ENCODE data around the gene ASS1. TPM values are rescaled to one million over a fixed set of nuclear protein-coding genes. Genes with fewer than 3 reads are reported as not detected.

The ASS1 gene
- polyA plus RNA-seq, 2 of the 4 experiments (the other 2 are of a cell fraction) = 11.3 to 32.5 TPM

DNA sequence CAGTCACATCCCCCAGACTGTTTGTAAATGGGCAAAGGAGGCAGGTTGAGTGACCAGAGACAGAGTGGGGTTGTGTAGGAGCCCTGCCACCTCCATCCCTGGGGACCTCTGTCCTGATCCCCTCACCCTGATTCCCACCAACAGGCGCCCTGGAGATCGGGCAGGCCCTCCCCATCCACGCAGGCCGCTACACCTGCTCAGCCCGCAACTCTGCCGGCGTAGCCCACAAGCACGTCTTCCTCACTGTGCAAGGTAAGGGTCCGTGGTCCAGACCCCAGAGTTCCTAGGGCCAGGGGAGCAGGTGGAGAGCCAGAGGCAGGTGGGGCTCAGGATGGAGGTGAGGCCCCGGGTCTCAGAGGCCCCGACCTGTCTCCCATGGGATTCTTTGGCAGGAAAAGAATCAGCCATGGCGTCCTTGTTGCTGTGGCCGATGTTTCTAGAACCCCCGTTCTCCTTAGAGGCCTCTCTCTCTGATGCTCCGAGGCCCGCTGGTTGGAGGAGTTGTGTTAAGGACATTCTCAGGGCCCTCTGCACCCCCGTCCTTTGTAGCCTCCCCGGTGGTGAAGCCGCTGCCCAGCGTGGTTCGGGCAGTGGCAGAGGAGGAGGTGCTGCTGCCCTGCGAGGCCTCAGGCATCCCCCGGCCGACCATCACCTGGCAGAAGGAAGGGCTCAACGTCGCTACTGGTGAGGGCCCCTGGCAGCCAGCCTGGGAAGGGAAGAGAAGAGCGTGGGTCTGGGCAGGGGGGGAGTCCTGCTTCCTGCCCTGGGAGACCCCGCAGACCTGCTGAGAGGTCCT lies 41.9 kb upstream of the ASS1 start (continued):
- TF ChIP-seq SREBF2 (IDR thresholded peaks at IDR 0.05) = no peak

- H3K27ac ChIP-seq = no peak overlapping the region
- DNase-seq (ENCODE audit: low read depth in 1 of 2, low spot score in 1 of 2) (no peak), ATAC-seq (no peak), FAIRE-seq (no peak)
- no peaks in the 10 kb centered on the region for H3K9me3 ChIP-seq
- H3K4me1 ChIP-seq = no peaks in the 10 kb centered on the region
- TF ChIP-seq, protein P1, sequence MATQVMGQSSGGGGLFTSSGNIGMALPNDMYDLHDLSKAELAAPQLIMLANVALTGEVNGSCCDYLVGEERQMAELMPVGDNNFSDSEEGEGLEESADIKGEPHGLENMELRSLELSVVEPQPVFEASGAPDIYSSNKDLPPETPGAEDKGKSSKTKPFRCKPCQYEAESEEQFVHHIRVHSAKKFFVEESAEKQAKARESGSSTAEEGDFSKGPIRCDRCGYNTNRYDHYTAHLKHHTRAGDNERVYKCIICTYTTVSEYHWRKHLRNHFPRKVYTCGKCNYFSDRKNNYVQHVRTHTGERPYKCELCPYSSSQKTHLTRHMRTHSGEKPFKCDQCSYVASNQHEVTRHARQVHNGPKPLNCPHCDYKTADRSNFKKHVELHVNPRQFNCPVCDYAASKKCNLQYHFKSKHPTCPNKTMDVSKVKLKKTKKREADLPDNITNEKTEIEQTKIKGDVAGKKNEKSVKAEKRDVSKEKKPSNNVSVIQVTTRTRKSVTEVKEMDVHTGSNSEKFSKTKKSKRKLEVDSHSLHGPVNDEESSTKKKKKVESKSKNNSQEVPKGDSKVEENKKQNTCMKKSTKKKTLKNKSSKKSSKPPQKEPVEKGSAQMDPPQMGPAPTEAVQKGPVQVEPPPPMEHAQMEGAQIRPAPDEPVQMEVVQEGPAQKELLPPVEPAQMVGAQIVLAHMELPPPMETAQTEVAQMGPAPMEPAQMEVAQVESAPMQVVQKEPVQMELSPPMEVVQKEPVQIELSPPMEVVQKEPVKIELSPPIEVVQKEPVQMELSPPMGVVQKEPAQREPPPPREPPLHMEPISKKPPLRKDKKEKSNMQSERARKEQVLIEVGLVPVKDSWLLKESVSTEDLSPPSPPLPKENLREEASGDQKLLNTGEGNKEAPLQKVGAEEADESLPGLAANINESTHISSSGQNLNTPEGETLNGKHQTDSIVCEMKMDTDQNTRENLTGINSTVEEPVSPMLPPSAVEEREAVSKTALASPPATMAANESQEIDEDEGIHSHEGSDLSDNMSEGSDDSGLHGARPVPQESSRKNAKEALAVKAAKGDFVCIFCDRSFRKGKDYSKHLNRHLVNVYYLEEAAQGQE (IDR thresholded peaks at IDR 0.05) = no peak
- TF ChIP-seq, protein P2, sequence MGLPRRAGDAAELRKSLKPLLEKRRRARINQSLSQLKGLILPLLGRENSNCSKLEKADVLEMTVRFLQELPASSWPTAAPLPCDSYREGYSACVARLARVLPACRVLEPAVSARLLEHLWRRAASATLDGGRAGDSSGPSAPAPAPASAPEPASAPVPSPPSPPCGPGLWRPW (IDR thresholded peaks at IDR 0.05) = no peak
- TF ChIP-seq GATA3 (IDR thresholded peaks at IDR 0.05; ENCODE audit: borderline replicate concordance) = no peak
- TF ChIP-seq PBX3 (IDR thresholded peaks at IDR 0.05) = no peak
- no peak for TF ChIP-seq RARB (CRISPR knock-in tag; IDR thresholded peaks at IDR 0.05)
- TF ChIP-seq HOXA7 (CRISPR knock-in tag; IDR thresholded peaks at IDR 0.05) = no peak
- no peak for TF ChIP-seq ZC3H11A (IDR thresholded peaks at IDR 0.05)
- no peak for TF ChIP-seq JUN (IDR thresholded peaks at IDR 0.05)
- TF ChIP-seq, protein P3, sequence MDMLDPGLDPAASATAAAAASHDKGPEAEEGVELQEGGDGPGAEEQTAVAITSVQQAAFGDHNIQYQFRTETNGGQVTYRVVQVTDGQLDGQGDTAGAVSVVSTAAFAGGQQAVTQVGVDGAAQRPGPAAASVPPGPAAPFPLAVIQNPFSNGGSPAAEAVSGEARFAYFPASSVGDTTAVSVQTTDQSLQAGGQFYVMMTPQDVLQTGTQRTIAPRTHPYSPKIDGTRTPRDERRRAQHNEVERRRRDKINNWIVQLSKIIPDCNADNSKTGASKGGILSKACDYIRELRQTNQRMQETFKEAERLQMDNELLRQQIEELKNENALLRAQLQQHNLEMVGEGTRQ (IDR thresholded peaks at IDR 0.05) = no peak
- TF ChIP-seq CEBPB (IDR thresholded peaks at IDR 0.05) = no peak
- no peak for TF ChIP-seq RCOR1 (IDR thresholded peaks at IDR 0.05; ENCODE audit: low read depth, low read length)
- CTCF ChIA-PET = no interaction called here
- no peak overlapping the region for H3K4me2 ChIP-seq
- 74% methylated on average over 16 of the region's 22 CpGs for WGBS (ENCODE audit: missing lambda C conversion rate)
- POLR2A ChIA-PET = no interaction called here
- H3K4me3 ChIP-seq = no peak overlapping the region
Observed at GRCh38 chr9:130405657-130406257, 39.0 kb upstream of the ASS1 start.

DNA sequence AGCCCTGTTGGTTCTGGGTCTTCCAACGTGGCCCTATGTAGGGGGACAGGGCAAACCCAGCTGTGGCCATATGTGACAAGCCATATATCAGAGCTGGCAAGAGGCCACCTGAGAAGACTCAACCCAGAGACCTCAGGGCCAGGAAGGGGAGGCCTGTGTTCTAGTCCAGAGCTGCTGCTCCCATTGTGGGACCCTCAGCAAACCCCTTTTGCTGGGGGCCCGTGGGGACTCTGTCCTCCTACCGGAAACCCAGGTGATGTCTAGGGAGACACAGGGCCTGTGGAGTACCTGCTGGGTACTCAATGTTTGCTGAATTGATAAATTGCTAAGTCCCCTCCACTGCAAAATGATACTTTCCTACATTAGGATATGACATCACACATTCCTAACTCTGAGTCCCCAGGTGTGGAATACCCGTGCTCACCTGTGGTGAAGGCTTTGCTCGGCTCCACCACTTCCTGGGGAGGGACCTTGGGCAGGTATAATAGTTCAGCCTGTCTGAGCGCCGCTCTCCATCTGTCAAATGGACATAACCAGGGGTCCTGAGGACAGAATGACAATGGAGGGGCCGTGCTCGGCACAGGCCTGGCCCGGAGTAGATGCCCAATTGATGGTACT lies 38.4 kb upstream of the ASS1 start:
- 75% methylated on average over 10 of the region's 10 CpGs for WGBS (ENCODE audit: missing lambda C conversion rate)
- no peak for DNase-seq (ENCODE audit: low read depth in 1 of 2, low spot score in 1 of 2)
- TF ChIP-seq FOXS1 (CRISPR knock-in tag; IDR thresholded peaks at IDR 0.05) (no peak), KDM5A (IDR thresholded peaks at IDR 0.05) (no peak), HDAC2 (IDR thresholded peaks at IDR 0.05) (no peak), TFCP2L1 (CRISPR knock-in tag; IDR thresholded peaks at IDR 0.05) (no peak), PHF8 (IDR thresholded peaks at IDR 0.05; ENCODE audit: borderline replicate concordance, low read depth) (no peak), CTCF (IDR thresholded peaks at IDR 0.05) (no peak), ESRRA (IDR thresholded peaks at IDR 0.05; ENCODE audit: borderline replicate concordance, low read length) (no peak), SREBF2 (IDR thresholded peaks at IDR 0.05) (no peak), PBX3 (IDR thresholded peaks at IDR 0.05) (no peak)
- TF ChIP-seq, protein P1 (IDR thresholded peaks at IDR 0.05) = no peak

More for the DNA sequence above, 38.4 kb upstream of the ASS1 start:
- ChIA-PET CTCF (no interaction called here), POLR2A (no interaction called here)
- no peak for FAIRE-seq
- Histone ChIP-seq H3K4me1 (no peaks in the 10 kb centered on the region), H3K4me3 (no peak overlapping the region), H3K9me3 (no peaks in the 10 kb centered on the region), H3K4me2 (no peak overlapping the region), H3K27ac (no peak overlapping the region)
- ATAC-seq = no peak

Measured in A549 (cell line).